OCI-M1 (cell line): Measurements from ENCODE around the gene FAM90A1.
A peak's percentile ranks its signal among the peaks of the same experiment; 100 is the strongest.
"Not testable (repeated sequence)": the region's sequence is repeated elsewhere in the genome, so short reads cannot be mapped to it uniquely, and the experiment has no call there.

Experiments used
- DNase-seq: peaks from one replicate; lab custom pipeline; 2025; lab: John Stamatoyannopoulos, UW

Gene FAM90A1

GRCh38 chr12:8233935-8234495 lies 6.6 kb upstream of the FAM90A1 start:
- not testable (repeated sequence) for DNase-seq

GRCh38 chr12:8233300-8233855 lies 6.0 kb upstream of the FAM90A1 start:
- not testable (repeated sequence) for DNase-seq

GRCh38 chr12:8231666-8232608 lies 4.5 kb upstream of the FAM90A1 start:
- peak; percentile 67 for DNase-seq

- DNase-seq = not testable (repeated sequence)
Measured at GRCh38 chr12:8231049-8231448, 3.6 kb upstream of the FAM90A1 start.

GRCh38 chr12:8229486-8229885 lies 2.1 kb upstream of the FAM90A1 start:
- not testable (repeated sequence) for DNase-seq

- DNase-seq = not testable (repeated sequence)
Measured at GRCh38 chr12:8228607-8229006, 1.2 kb upstream of the FAM90A1 start.

GRCh38 chr12:8227732-8228077 lies 287 bp upstream of the FAM90A1 start:
- not testable (repeated sequence) for DNase-seq

GRCh38 chr12:8226355-8226754 lies 1.1 kb downstream of the FAM90A1 start:
- no peak for DNase-seq

GRCh38 chr12:8224782-8225181 lies 2.6 kb downstream of the FAM90A1 start:
- DNase-seq = not testable (repeated sequence)

- not testable (repeated sequence) for DNase-seq
Measured at GRCh38 chr12:8223646-8224045, 3.8 kb downstream of the FAM90A1 start.

GRCh38 chr12:8222303-8222702 lies 5.1 kb downstream of the FAM90A1 start:
- not testable (repeated sequence) for DNase-seq

- not testable (repeated sequence) for DNase-seq
Measured at GRCh38 chr12:8221844-8222243, 5.6 kb downstream of the FAM90A1 start.

- not testable (repeated sequence) for DNase-seq
Measured at GRCh38 chr12:8221375-8221774, 6.0 kb downstream of the FAM90A1 start.

- DNase-seq = not testable (repeated sequence)
Measured at GRCh38 chr12:8218711-8219382, 8.6 kb downstream of the FAM90A1 start.

GRCh38 chr12:8197685-8198308 lies 29.6 kb downstream of the FAM90A1 start:
- DNase-seq = peak; percentile 53

GRCh38 chr12:8188088-8188487 lies 39.3 kb downstream of the FAM90A1 start:
- DNase-seq = not testable (repeated sequence)

- not testable (repeated sequence) for DNase-seq
Measured at GRCh38 chr12:8184206-8184605, 43.2 kb downstream of the FAM90A1 start.

- not testable (repeated sequence) for DNase-seq
Measured at GRCh38 chr12:8183346-8183745, 44.1 kb downstream of the FAM90A1 start.

- not testable (repeated sequence) for DNase-seq
Measured at GRCh38 chr12:8182923-8183322, 44.5 kb downstream of the FAM90A1 start.

- not testable (repeated sequence) for DNase-seq
Measured at GRCh38 chr12:8181271-8181670, 46.1 kb downstream of the FAM90A1 start.

GRCh38 chr12:8179989-8180585 lies 47.3 kb downstream of the FAM90A1 start:
- peak; percentile 66 for DNase-seq
